ENCODE data around the gene CCDC106. TPM values are rescaled to one million over a fixed set of nuclear protein-coding genes. Genes with fewer than 3 reads are reported as not detected.

CCDC106 gene
- total RNA-seq, 1 donor from 2014 or later, result 18.9 TPM

DNA sequence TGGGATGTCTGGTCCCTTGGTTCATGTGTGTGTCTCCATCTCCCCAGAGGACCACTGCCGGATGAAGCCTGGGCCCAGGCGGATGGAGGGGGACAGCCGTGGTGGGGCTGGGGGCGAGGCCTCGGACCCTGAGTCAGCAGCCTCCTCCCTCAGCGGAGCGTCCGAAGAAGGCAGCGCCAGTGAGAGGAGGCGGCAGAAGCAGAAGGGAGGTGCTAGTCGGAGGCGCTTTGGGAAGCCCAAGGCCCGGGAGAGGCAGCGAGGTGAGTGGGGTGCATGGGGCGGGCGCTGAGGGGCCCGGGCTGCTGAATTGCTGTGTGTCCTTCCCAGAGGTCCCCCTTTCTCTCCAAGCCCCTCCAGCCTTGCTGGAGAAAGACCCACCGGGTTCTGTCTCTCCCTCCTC lies 3.2 kb downstream of the CCDC106 start:
- Mint-ChIP-seq H3K27me3 (ENCODE audit: low read depth) (peaks cover 9% of the 10 kb centered on the region), H3K4me1 (peaks cover 26% of the 10 kb centered on the region), H3K36me3 (ENCODE audit: low read depth) (peaks cover 2% of the 10 kb centered on the region), H3K27ac (ENCODE audit: unreplicated experiment) (no peak overlapping the region), H3K9me3 (no peaks in the 10 kb centered on the region), H3K4me3 (peak overlapping the region; percentile 83)
- DNase-seq (ENCODE audit: low read depth, low spot score), result no peak
- TF ChIP-seq, protein P1, sequence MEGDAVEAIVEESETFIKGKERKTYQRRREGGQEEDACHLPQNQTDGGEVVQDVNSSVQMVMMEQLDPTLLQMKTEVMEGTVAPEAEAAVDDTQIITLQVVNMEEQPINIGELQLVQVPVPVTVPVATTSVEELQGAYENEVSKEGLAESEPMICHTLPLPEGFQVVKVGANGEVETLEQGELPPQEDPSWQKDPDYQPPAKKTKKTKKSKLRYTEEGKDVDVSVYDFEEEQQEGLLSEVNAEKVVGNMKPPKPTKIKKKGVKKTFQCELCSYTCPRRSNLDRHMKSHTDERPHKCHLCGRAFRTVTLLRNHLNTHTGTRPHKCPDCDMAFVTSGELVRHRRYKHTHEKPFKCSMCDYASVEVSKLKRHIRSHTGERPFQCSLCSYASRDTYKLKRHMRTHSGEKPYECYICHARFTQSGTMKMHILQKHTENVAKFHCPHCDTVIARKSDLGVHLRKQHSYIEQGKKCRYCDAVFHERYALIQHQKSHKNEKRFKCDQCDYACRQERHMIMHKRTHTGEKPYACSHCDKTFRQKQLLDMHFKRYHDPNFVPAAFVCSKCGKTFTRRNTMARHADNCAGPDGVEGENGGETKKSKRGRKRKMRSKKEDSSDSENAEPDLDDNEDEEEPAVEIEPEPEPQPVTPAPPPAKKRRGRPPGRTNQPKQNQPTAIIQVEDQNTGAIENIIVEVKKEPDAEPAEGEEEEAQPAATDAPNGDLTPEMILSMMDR (conservative IDR thresholded peaks at IDR 0.05), result no peak

DNA sequence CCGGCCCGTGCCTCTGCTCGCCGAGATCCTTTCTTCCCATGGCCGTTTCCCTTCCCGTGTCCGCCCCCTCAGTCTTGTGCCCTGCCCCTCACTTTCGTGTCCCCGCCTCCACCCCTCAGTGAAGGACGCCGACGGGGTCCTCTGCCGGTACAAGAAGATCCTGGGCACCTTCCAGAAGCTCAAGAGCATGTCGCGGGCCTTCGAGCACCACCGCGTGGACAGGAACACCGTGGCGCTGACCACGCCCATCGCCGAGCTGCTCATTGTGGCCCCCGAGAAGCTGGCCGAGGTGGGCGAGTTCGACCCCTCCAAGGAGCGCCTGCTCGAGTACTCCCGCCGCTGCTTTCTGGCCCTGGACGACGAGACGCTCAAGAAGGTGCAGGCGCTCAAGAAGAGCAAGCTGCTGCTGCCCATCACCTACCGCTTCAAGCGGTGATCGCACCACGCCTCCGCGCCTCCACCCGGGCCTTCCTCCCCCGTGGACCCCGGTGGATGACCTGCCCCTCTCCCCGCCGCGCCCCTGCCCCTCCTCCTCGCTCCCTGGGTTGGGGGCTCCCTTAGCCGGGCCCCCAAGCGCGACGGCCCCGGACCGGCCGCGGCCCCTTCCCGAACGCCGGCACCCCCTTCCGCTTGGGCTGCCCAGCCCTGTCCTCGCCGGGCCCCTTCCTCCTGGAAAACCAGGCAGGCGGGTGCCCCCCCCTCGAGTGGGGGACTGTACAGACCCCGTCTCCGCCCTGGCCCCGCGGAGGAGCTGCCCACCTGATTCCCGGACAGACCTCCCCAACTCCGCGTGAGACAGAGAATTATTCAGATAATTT lies 4.5 kb downstream of the CCDC106 start:
- H3K36me3 Mint-ChIP-seq (ENCODE audit: low read depth), result peaks cover 2% of the 10 kb centered on the region
- peak overlapping the region; percentile 43 for H3K27ac Mint-ChIP-seq (ENCODE audit: unreplicated experiment)
- H3K27me3 Mint-ChIP-seq (ENCODE audit: low read depth), result peaks cover 9% of the 10 kb centered on the region
- H3K4me1 Mint-ChIP-seq, result peaks cover 28% of the 10 kb centered on the region
- TF ChIP-seq, protein P1 (conservative IDR thresholded peaks at IDR 0.05), result no peak
- no peak for DNase-seq (ENCODE audit: low read depth, low spot score)
- H3K4me3 Mint-ChIP-seq, result peak overlapping the region; percentile 56
- H3K9me3 Mint-ChIP-seq, result no peaks in the 10 kb centered on the region

DNA sequence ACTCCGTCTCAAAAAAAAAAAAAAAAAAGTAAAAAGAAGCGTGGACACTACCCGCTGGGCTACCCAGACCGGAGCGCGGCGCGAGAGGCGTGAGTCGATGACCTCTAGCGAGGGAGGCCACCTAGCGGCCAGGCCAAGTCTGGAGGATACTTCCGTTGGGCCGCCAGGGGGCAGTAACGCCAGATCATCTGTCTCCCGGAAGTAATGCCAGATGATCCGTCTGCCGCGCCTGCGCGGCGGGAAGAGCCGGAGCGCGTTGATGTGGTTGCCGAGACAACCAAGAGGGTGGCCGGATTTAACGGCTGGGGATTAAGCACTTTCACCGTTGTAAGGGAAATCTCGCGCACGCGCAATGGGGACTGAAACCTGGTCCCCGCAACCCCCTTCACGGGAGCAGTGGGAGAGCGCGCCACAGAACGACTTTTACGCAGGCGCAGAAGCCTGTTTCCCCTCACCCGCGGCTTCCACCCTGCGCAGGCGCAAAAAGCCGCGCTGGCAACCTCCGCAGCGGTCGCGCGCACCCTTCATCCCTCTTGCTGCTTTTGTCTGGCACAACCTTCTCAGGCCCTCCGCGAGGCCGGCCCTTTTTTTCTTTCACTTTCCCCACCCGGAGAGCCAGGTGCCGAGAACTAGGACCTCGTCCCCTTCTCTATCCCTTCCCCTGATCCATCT lies 5.8 kb downstream of the CCDC106 start:
- Mint-ChIP-seq H3K27me3 (ENCODE audit: low read depth) (peaks cover 9% of the 10 kb centered on the region), H3K27ac (ENCODE audit: unreplicated experiment) (peak overlapping the region; percentile 99), H3K4me1 (peaks cover 27% of the 10 kb centered on the region), H3K36me3 (ENCODE audit: low read depth) (no peaks in the 10 kb centered on the region), H3K4me3 (peak overlapping the region; percentile 95), H3K9me3 (no peaks in the 10 kb centered on the region)
- peak; percentile 98 for DNase-seq (ENCODE audit: low read depth, low spot score)
- TF ChIP-seq, protein P1 (conservative IDR thresholded peaks at IDR 0.05), result peak; percentile 100

DNA sequence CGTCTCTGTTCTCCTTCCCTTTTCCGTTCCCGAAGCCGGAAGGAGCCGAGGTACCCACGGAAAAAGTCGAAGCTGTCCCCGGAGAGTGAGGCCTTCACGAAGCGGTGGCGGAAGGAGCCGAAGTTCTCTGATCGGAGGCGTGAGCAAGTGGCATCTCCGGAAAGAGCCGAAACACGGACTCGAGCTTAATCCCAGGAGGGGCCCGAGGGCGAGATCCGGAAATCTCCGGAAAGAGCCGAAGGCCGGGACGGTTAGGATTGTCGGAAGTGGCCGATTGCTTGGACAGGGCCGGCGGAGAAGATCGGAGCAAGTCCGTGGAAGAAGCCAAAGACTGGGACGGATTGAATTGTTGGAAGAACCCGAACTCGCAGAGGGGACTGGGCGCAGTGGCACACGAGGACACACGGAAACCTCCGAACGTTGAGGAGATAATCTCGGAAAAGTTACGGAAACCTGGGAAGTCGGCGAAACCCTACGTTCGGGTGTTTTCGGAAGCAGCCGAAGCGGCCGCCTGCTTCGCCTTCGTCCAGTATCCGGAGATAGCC lies 6.4 kb downstream of the CCDC106 start:
- H3K4me1 Mint-ChIP-seq, result peaks cover 27% of the 10 kb centered on the region
- peak overlapping the region; percentile 99 for H3K27ac Mint-ChIP-seq (ENCODE audit: unreplicated experiment)
- no peaks in the 10 kb centered on the region for H3K9me3 Mint-ChIP-seq
- TF ChIP-seq, protein P1 (conservative IDR thresholded peaks at IDR 0.05), result no peak
- peak; percentile 98 for DNase-seq (ENCODE audit: low read depth, low spot score)
- H3K27me3 Mint-ChIP-seq (ENCODE audit: low read depth), result peaks cover 9% of the 10 kb centered on the region
- H3K36me3 Mint-ChIP-seq (ENCODE audit: low read depth), result peaks cover 1% of the 10 kb centered on the region
- H3K4me3 Mint-ChIP-seq, result peak overlapping the region; percentile 95

DNA sequence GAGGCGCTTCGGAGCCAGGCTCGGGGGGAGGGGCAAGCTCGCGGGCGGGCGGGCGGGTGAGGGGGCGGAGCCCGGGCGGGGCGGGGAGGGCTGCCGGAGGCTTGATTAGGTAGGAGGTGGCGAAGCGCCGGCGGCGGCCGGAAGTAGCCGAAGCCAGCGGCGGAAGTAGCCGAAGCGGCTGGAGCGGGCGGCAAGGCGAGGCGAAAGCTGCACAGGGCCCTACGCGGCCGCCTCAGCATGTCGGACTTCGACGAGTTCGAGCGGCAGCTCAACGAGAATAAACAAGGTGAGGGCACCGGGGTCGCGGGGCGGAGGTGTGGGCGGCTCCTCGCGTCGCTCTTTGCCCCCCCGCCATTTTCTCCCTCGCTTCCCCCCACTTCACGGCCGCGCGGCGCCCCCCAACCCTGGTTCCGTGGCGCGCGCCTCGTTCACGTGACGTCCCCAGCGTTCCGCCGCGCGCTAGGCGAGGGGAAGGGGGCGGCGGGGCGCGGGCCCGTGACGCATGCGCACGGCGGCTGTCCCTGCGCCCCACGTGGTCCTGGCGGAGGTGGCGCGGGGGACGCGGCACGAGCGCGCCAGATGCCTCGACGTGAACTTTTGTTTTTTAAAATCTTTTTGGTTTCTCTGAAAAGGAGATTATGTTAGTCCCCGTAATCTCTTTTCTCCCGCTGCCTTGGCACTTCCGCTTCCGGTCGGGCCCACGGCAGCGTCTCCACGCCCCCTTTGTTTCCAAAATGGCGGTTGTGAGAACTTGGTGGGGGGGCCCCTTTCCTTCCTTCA lies 7.0 kb downstream of the CCDC106 start, which contains the start of gene U2AF2:
Gene U2AF2 (plus strand): TSS at position 168 of the 780 bp plus-strand sequence. CDS start 70 bp downstream, at position 238.
- TF ChIP-seq, protein P1 (conservative IDR thresholded peaks at IDR 0.05), result no peak
- Mint-ChIP-seq H3K27me3 (ENCODE audit: low read depth) (peaks cover 9% of the 10 kb centered on the region), H3K36me3 (ENCODE audit: low read depth) (peaks cover 3% of the 10 kb centered on the region), H3K4me1 (peaks cover 27% of the 10 kb centered on the region), H3K4me3 (peak within 1 kb of the TSS; percentile 95), H3K27ac (ENCODE audit: unreplicated experiment) (peak within 1 kb of the TSS; percentile 99), H3K9me3 (no peaks in the 10 kb centered on the region)
- DNase-seq (ENCODE audit: low read depth, low spot score), result peak; percentile 94

All from neural crest cell (in vitro differentiated cells).